Esophagus squamous epithelium (tissue), 5 donors: ENCODE results near the gene MAG. TPM values are rescaled to one million over a fixed set of nuclear protein-coding genes. Genes with fewer than 3 reads are reported as not detected.

Source experiments
- DNase-seq: peaks from one replicate; lab custom pipeline; 2025; lab: John Stamatoyannopoulos, UW
- H3K27ac ChIP-seq, 4 donors: fragments of 200-600 bp; sonication (generic); one replicate each; pipeline ENCODE4 v1.5.1; 2016 to 2019; ENCODE audit warnings: mild to moderate bottlenecking in 1 of 4
- H3K27me3 ChIP-seq, 4 donors: fragments of 200-600 bp; sonication (generic); 1 replicate in 3 of 4; 2 replicates in 1 of 4; pipeline versions ENCODE4 v1.5.1 to v1.6.0; 2017 to 2021; ENCODE audit warnings: antibody characterized with exemption in 1 of 4
- H3K36me3 ChIP-seq, 3 donors: fragments of 200-600 bp; sonication (generic); one replicate each; pipeline ENCODE4 v1.5.1; 2016 to 2019
- H3K4me1 ChIP-seq, 3 donors: fragments of 200-600 bp; sonication (generic); one replicate each; pipeline ENCODE4 v1.5.1; 2017 to 2019
- H3K4me3 ChIP-seq, 4 donors: fragments of 200-600 bp; sonication (generic); 1 replicate in 3 of 4; 2 replicates in 1 of 4; pipeline ENCODE4 v1.5.1; 2016 to 2019; ENCODE audit warnings: mild to moderate bottlenecking in 2 of 4, moderate library complexity in 1 of 4
- H3K9me3 ChIP-seq, 3 donors: fragments of 200-600 bp; sonication (generic); one replicate each; pipeline ENCODE4 v1.5.1; 2016 to 2019
- CTCF ChIP-seq, 6 experiments: fragments of 450-650 bp in 4 of 6; fragments of 200-600 bp in 2 of 6; sonication (generic) in 2 of 6; IDR thresholded peaks; one replicate each; pipeline ENCODE4 v1.5.1; 2016 to 2019; ENCODE audit warnings: antibody characterized with exemption in 6 of 6, mild to moderate bottlenecking in 4 of 6, moderate library complexity in 4 of 6
- POLR2A ChIP-seq, 4 donors: fragments of 450-650 bp; IDR thresholded peaks; one replicate each; pipeline ENCODE4 v1.6.1; 2017; ENCODE audit warnings: antibody characterized with exemption in 4 of 4, mild to moderate bottlenecking in 4 of 4, moderate library complexity in 3 of 4
- WGBS, 2 donors: methylation state at CpG; one replicate each; pipeline ENCODE4 v1.1.5; 2018; 5-methylcytosine and 5-hydroxymethylcytosine counted together
- intact Hi-C: fragments of 100-400 bp; cut with DNase I; formaldehyde crosslinking; loops from one replicate; pipeline ENCODE4 v1.15.0; 2022
- total RNA-seq, 4 donors: library from RNA; depleted of rRNA; stranded (reverse); fragments of >200 nt; gene quantifications; one replicate each; pipeline ENCODE4 v1.1.0, GENCODE V29; 2016
- donor health status: DM: yes; HTN: yes; CAD: no.

Gene MAG
- total RNA-seq, 4 donors from 2014 or later = 2.3 TPM; not detected in 3

- TF ChIP-seq POLR2A (IDR thresholded peaks at IDR 0.05) (no peak), CTCF (IDR thresholded peaks at IDR 0.05) (no peak)
- 78 to 83% methylated on average over 3 of the region's 7 CpGs for WGBS, 2 donors
- no peaks in the 10 kb centered on the region for H3K36me3 ChIP-seq
- intact Hi-C loops = loop anchor here (5.0 kb wide), 1 partner anchor 147 kb away; no protein-coding TSS in a partner anchor
- H3K4me1 ChIP-seq = peaks cover 0 to 11% (median 0%) of the 10 kb centered on the region in 3 donors
- peaks cover 0 to 79% (median 0%) of the 10 kb centered on the region in 4 donors for H3K27me3 ChIP-seq
- no peak overlapping the region for H3K27ac ChIP-seq
- no peak overlapping the region for H3K4me3 ChIP-seq
- no peak for DNase-seq
- H3K9me3 ChIP-seq = no peaks in the 10 kb centered on the region
These were observed 58.6 kb downstream of the MAG start for GRCh38 chr19:35350591-35350990.

- intact Hi-C loops = loop anchor here (5.0 kb wide), 1 partner anchor 146 kb away; no protein-coding TSS in a partner anchor
- H3K27me3 ChIP-seq = peaks cover 0 to 71% (median 0%) of the 10 kb centered on the region in 4 donors
- H3K36me3 ChIP-seq = no peaks in the 10 kb centered on the region
- WGBS, 2 donors = 83 to 88% methylated on average over 7 to 17 of the region's 47 CpGs
- no peak overlapping the region for H3K27ac ChIP-seq
- TF ChIP-seq POLR2A (IDR thresholded peaks at IDR 0.05) = no peak
- no peak for TF ChIP-seq CTCF (IDR thresholded peaks at IDR 0.05)
- H3K4me1 ChIP-seq = peaks cover 0 to 11% (median 0%) of the 10 kb centered on the region in 3 donors
- no peak for DNase-seq
- no peak overlapping the region for H3K4me3 ChIP-seq
- H3K9me3 ChIP-seq = no peaks in the 10 kb centered on the region
These were observed 59.6 kb downstream of the MAG start for GRCh38 chr19:35351411-35352176.

- 87 to 90% methylated on average over 2 to 3 of the region's 18 CpGs for WGBS, 2 donors
- H3K36me3 ChIP-seq = no peaks in the 10 kb centered on the region
- H3K27me3 ChIP-seq = peaks cover 0 to 74% (median 0%) of the 10 kb centered on the region in 4 donors
- H3K27ac ChIP-seq = no peak overlapping the region
- TF ChIP-seq CTCF (IDR thresholded peaks at IDR 0.05) (no peak), POLR2A (IDR thresholded peaks at IDR 0.05) (no peak)
- no peak for DNase-seq
- H3K4me1 ChIP-seq = peaks cover 0 to 6% (median 0%) of the 10 kb centered on the region in 3 donors
- intact Hi-C loops = loop anchor here (5.0 kb wide), 1 partner anchor 145 kb away; no protein-coding TSS in a partner anchor
- no peak overlapping the region for H3K4me3 ChIP-seq
- H3K9me3 ChIP-seq = no peaks in the 10 kb centered on the region
These were observed 60.2 kb downstream of the MAG start for GRCh38 chr19:35352177-35352447.

- Histone ChIP-seq H3K27me3 (peaks cover 0 to 74% (median 0%) of the 10 kb centered on the region in 4 donors), H3K4me3 (no peak overlapping the region), H3K36me3 (no peaks in the 10 kb centered on the region), H3K9me3 (no peaks in the 10 kb centered on the region), H3K27ac (no peak overlapping the region), H3K4me1 (peaks cover 0 to 6% (median 0%) of the 10 kb centered on the region in 3 donors)
- TF ChIP-seq CTCF (IDR thresholded peaks at IDR 0.05) (peak; percentile 60 to 90 (median 77)), POLR2A (IDR thresholded peaks at IDR 0.05) (no peak)
- 4 to 13% methylated on average over 13 to 21 of the region's 32 CpGs for WGBS, 2 donors
- intact Hi-C loops = loop anchor here (5.0 kb wide), 1 partner anchor 145 kb away; no protein-coding TSS in a partner anchor
- DNase-seq = no peak
These were observed 60.7 kb downstream of the MAG start for GRCh38 chr19:35352448-35353304.
